ENCODE measurements around the gene KRT16.

GRCh38 chr17:41625602-41626001 lies 13.0 kb upstream of the KRT16 start:
- TF ChIP-seq, protein P1, sequence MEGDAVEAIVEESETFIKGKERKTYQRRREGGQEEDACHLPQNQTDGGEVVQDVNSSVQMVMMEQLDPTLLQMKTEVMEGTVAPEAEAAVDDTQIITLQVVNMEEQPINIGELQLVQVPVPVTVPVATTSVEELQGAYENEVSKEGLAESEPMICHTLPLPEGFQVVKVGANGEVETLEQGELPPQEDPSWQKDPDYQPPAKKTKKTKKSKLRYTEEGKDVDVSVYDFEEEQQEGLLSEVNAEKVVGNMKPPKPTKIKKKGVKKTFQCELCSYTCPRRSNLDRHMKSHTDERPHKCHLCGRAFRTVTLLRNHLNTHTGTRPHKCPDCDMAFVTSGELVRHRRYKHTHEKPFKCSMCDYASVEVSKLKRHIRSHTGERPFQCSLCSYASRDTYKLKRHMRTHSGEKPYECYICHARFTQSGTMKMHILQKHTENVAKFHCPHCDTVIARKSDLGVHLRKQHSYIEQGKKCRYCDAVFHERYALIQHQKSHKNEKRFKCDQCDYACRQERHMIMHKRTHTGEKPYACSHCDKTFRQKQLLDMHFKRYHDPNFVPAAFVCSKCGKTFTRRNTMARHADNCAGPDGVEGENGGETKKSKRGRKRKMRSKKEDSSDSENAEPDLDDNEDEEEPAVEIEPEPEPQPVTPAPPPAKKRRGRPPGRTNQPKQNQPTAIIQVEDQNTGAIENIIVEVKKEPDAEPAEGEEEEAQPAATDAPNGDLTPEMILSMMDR (IDR thresholded peaks at IDR 0.05; ENCODE audit: extremely low read depth in 1 of 2, insufficient read depth in 1 of 2, low read depth in 1 of 2, low read length in 2 of 2), result no peak
- TF ChIP-seq POLR2AphosphoS5 (IDR thresholded peaks at IDR 0.05; ENCODE audit: insufficient read depth, low read depth, low read length) (no peak), POLR2A (IDR thresholded peaks at IDR 0.05; ENCODE audit: low read depth, low read length) (no peak)
